HepG2 (cell line): ENCODE measurements around the gene HEATR1. TPM values are rescaled to one million over a fixed set of nuclear protein-coding genes. Genes with fewer than 3 reads are reported as not detected.

Source experiments
- ATF7 ChIP-seq, 2 experiments: fragments of 450-650 bp in 1 of 2; sonication (generic) in 1 of 2; formaldehyde crosslinking in 1 of 2; IDR thresholded peaks; 2 replicates each; pipeline versions ENCODE4 v1.4.0 to v1.6.1; 2016 to 2020; ENCODE audit warnings: antibody characterized with exemption in 1 of 2, mild to moderate bottlenecking in 1 of 2, missing genetic modification reagents in 1 of 2
- BRCA1 ChIP-seq: sonication (generic); formaldehyde crosslinking; IDR thresholded peaks from 2 replicates; pipeline ENCODE4 v1.4.0; 2020; ENCODE audit warnings: missing genetic modification reagents
- FLYWCH1 ChIP-seq: sonication (generic); formaldehyde crosslinking; IDR thresholded peaks from 2 replicates; pipeline ENCODE4 v1.8.1; 2023; ENCODE audit warnings: mild to moderate bottlenecking, missing genetic modification reagents
- IRF2 ChIP-seq: IDR thresholded peaks from 2 replicates; pipeline ENCODE4 v1.6.1; 2018; ENCODE audit warnings: missing genetic modification reagents, missing compliant biosample characterization
- KLF6 ChIP-seq: IDR thresholded peaks from 2 replicates; pipeline ENCODE4 v1.8.0; 2016; ENCODE audit warnings: missing biosample characterization, missing genetic modification reagents
- MAF1 ChIP-seq: sonication (generic); formaldehyde crosslinking; IDR thresholded peaks from 2 replicates; pipeline ENCODE4 v1.5.0; 2020; ENCODE audit warnings: missing genetic modification reagents, borderline replicate concordance
- NAIF1 ChIP-seq: sonication (generic); formaldehyde crosslinking; IDR thresholded peaks from 2 replicates; pipeline ENCODE4 v1.5.0; 2020; ENCODE audit warnings: mild to moderate bottlenecking, missing genetic modification reagents, borderline replicate concordance
- SALL1 ChIP-seq: sonication (generic); formaldehyde crosslinking; IDR thresholded peaks from 2 replicates; pipeline ENCODE4 v1.8.0; 2022; ENCODE audit warnings: mild to moderate bottlenecking, missing genetic modification reagents
- SOX5 ChIP-seq: IDR thresholded peaks from 2 replicates; pipeline ENCODE4 v1.6.1; 2016; ENCODE audit warnings: borderline replicate concordance
- SYNCRIP ChIP-seq: fragments of 200-400 bp; formaldehyde crosslinking; IDR thresholded peaks from 2 replicates; pipeline ENCODE4 v1.6.1; 2018; ENCODE audit warnings: mild to moderate bottlenecking, low read depth, low read length; ENCODE audit not compliant: insufficient read depth
- TFE3 ChIP-seq: IDR thresholded peaks from 2 replicates; pipeline ENCODE4 v1.6.1; 2016
- ZBTB3 ChIP-seq: sonication (generic); formaldehyde crosslinking; IDR thresholded peaks from 2 replicates; pipeline ENCODE4 v1.4.0; 2020; ENCODE audit warnings: low read depth, mild to moderate bottlenecking, moderate library complexity, missing genetic modification reagents, borderline replicate concordance
- ZFP36L2 ChIP-seq: sonication (generic); formaldehyde crosslinking; IDR thresholded peaks from 2 replicates; pipeline ENCODE4 v1.4.0; 2020; ENCODE audit warnings: missing genetic modification reagents
- ZNF34 ChIP-seq: sonication (generic); formaldehyde crosslinking; IDR thresholded peaks from 2 replicates; pipeline ENCODE4 v1.4.0; 2020; ENCODE audit warnings: mild to moderate bottlenecking, missing genetic modification reagents, borderline replicate concordance
- ZNF430 ChIP-seq: sonication (generic); formaldehyde crosslinking; IDR thresholded peaks from 2 replicates; pipeline ENCODE4 v1.9.0; 2021; ENCODE audit warnings: mild to moderate bottlenecking, missing genetic modification reagents
- ZNF574 ChIP-seq: sonication (generic); formaldehyde crosslinking; IDR thresholded peaks from 2 replicates; pipeline ENCODE4 v1.4.0; 2020; ENCODE audit warnings: missing genetic modification reagents
- ZNF737 ChIP-seq: sonication (generic); formaldehyde crosslinking; IDR thresholded peaks from 2 replicates; pipeline ENCODE4 v1.5.0; 2020; ENCODE audit warnings: missing genetic modification reagents, mild to moderate bottlenecking, borderline replicate concordance
- ZNF749 ChIP-seq: sonication (generic); formaldehyde crosslinking; IDR thresholded peaks from 2 replicates; pipeline ENCODE4 v1.8.0; 2022; ENCODE audit warnings: mild to moderate bottlenecking, missing genetic modification reagents, moderate library complexity, borderline replicate concordance
- polyA plus RNA-seq, 8 experiments: library from polyadenylated mRNA; depleted of rRNA in 3 of 8; stranded (reverse) in 7 of 8; unstranded in 1 of 8; fragments of >200 nt; fragmentation: Illumina TruSeq in 4 of 8; extraction: Trizol in 4 of 8; gene quantifications; 2 replicates each; pipeline versions ENCODE4 v1.2.1 to v1.2.3, GENCODE V29; 2011 to 2016; ENCODE audit warnings: low read depth in 4 of 8, missing spikeins in 1 of 8, mixed read lengths in 1 of 8; ENCODE audit not compliant: insufficient read depth in 1 of 8
- total RNA-seq, 5 experiments: library from RNA; depleted of rRNA; stranded (reverse); fragments of >200 nt; fragmentation: Illumina TruSeq; extraction: Trizol; gene quantifications; 2 replicates each; pipeline ENCODE4 v1.2.3, GENCODE V29; 2016; ENCODE audit warnings: low read depth in 1 of 5
- TF ChIP-seq, protein P1 (sequence below): sonication (generic); formaldehyde crosslinking; IDR thresholded peaks from 2 replicates; pipeline ENCODE4 v1.8.1; 2023; ENCODE audit warnings: mild to moderate bottlenecking, moderate library complexity, missing genetic modification reagents
- TF ChIP-seq, protein P2 (sequence below): sonication (generic); formaldehyde crosslinking; IDR thresholded peaks from 2 replicates; pipeline ENCODE4 v1.4.0; 2020; ENCODE audit warnings: missing genetic modification reagents, borderline replicate concordance

The HEATR1 gene
- total and polyA plus RNA-seq, 2 of the 13 experiments (the other 11 are each of a cell fraction or from before 2014, with no cell fraction given) = 10.2 to 45.8 TPM

- TF ChIP-seq NAIF1 (CRISPR knock-in tag) = peak; percentile 78; the same call in 1 of the 2 replicates
- TF ChIP-seq, protein P1, sequence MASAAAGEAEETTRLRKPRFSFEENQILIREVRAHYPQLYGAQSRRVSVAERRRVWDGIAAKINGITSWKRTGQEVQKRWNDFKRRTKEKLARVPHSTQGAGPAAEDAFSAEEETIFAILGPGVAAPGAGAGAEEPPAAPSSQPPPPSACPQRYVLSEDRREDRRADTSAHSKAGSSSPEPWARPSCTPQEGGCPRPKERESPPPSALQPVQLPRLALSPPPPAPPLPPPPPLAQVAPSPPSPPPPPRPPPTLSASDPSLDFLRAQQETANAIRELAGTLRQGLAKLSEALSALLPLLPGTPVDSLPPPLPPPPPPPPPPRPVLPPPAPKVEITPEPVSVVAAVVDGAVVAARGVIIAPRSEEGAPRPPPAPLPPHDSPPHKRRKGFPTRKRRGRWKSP (CRISPR knock-in tag) = 0 out of 2 replicates have a peak, but pooled peaks have one; percentile 60
- no peak for TF ChIP-seq KLF6 (CRISPR knock-in tag)
- TF ChIP-seq SYNCRIP = no peak
- TF ChIP-seq ZNF430 (CRISPR knock-in tag) = no peak
- TF ChIP-seq ZNF749 = no peak
- TF ChIP-seq ZNF737 (CRISPR knock-in tag) = no peak
- TF ChIP-seq, protein P2, sequence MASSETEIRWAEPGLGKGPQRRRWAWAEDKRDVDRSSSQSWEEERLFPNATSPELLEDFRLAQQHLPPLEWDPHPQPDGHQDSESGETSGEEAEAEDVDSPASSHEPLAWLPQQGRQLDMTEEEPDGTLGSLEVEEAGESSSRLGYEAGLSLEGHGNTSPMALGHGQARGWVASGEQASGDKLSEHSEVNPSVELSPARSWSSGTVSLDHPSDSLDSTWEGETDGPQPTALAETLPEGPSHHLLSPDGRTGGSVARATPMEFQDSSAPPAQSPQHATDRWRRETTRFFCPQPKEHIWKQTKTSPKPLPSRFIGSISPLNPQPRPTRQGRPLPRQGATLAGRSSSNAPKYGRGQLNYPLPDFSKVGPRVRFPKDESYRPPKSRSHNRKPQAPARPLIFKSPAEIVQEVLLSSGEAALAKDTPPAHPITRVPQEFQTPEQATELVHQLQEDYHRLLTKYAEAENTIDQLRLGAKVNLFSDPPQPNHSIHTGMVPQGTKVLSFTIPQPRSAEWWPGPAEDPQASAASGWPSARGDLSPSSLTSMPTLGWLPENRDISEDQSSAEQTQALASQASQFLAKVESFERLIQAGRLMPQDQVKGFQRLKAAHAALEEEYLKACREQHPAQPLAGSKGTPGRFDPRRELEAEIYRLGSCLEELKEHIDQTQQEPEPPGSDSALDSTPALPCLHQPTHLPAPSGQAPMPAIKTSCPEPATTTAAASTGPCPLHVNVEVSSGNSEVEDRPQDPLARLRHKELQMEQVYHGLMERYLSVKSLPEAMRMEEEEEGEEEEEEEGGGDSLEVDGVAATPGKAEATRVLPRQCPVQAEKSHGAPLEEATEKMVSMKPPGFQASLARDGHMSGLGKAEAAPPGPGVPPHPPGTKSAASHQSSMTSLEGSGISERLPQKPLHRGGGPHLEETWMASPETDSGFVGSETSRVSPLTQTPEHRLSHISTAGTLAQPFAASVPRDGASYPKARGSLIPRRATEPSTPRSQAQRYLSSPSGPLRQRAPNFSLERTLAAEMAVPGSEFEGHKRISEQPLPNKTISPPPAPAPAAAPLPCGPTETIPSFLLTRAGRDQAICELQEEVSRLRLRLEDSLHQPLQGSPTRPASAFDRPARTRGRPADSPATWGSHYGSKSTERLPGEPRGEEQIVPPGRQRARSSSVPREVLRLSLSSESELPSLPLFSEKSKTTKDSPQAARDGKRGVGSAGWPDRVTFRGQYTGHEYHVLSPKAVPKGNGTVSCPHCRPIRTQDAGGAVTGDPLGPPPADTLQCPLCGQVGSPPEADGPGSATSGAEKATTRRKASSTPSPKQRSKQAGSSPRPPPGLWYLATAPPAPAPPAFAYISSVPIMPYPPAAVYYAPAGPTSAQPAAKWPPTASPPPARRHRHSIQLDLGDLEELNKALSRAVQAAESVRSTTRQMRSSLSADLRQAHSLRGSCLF (CRISPR knock-in tag) = no peak
- TF ChIP-seq IRF2 (CRISPR knock-in tag) = no peak
- TF ChIP-seq ZFP36L2 (CRISPR knock-in tag) = no peak
- TF ChIP-seq SOX5 (CRISPR knock-in tag) = peak; percentile 77
- no peak for TF ChIP-seq FLYWCH1 (CRISPR knock-in tag)
- TF ChIP-seq TFE3 = no peak; the same call in 1 of the 2 replicates
- TF ChIP-seq ZNF574 (CRISPR knock-in tag) = no peak
- peak; percentile 96 for TF ChIP-seq SALL1
- TF ChIP-seq BRCA1 (CRISPR knock-in tag) = no peak
- no peak for TF ChIP-seq ATF7 (IDR thresholded peaks at IDR 0.05)
- no peak for TF ChIP-seq ATF7 (CRISPR knock-in tag; IDR thresholded peaks at IDR 0.05)
- TF ChIP-seq MAF1 (CRISPR knock-in tag) = no peak
- TF ChIP-seq ZBTB3 = no peak
- no peak for TF ChIP-seq ZNF34 (CRISPR knock-in tag)
Observed at GRCh38 chr1:236515443-236515958, 88.8 kb downstream of the HEATR1 start (continued).
